Frontal cortex (tissue), 4 donors: ENCODE data around the gene FER1L5. TPM values are rescaled to one million over a fixed set of nuclear protein-coding genes. Genes with fewer than 3 reads are reported as not detected.

ENCODE experiments used
- DNase-seq, 2 donors: peaks; one replicate each; pipeline ENCODE4 v3.0.0; 2012; ENCODE audit warnings: low spot score in 2 of 2
- FAIRE-seq: peaks from 2 replicates; lab custom pipeline; 2012; peaks lifted over from hg19 to GRCh38; lab: Jason Lieb, UNC
- total RNA-seq: library from RNA; depleted of rRNA; stranded (reverse); fragments of >200 nt; gene quantifications from one replicate; pipeline ENCODE4 v1.2.3, GENCODE V29; 2014
- donor health status: control.
- donor health status: control.
- donor health status: control.

FER1L5 gene
- total RNA-seq, 1 donor from 2014 or later, result 0.41 TPM

GRCh38 chr2:96730212-96730611 is 87.6 kb downstream of the FER1L5 start:
- DNase-seq (no peak), FAIRE-seq (no peak)

GRCh38 chr2:96733931-96734330 is 91.4 kb downstream of the FER1L5 start:
- no peak for FAIRE-seq

GRCh38 chr2:96734880-96735583 is 92.5 kb downstream of the FER1L5 start:
- peak in 1 of 2 donors; percentile 31 for DNase-seq
- FAIRE-seq, result no peak

More at GRCh38 chr2:96733931-96734330, 91.4 kb downstream of the FER1L5 start:
- no peak for DNase-seq

GRCh38 chr2:96737251-96737650 is 94.7 kb downstream of the FER1L5 start:
- DNase-seq (no peak), FAIRE-seq (no peak)

GRCh38 chr2:96737831-96738230 is 95.3 kb downstream of the FER1L5 start:
- DNase-seq (no peak), FAIRE-seq (no peak)

GRCh38 chr2:96739076-96739632 is 96.6 kb downstream of the FER1L5 start:
- no peak for DNase-seq
- no peak for FAIRE-seq

- FAIRE-seq, result peak; percentile 75
Observed at GRCh38 chr2:96739633-96740428, 97.3 kb downstream of the FER1L5 start, which contains the start of gene LMAN2L. LMAN2L (minus strand) TSS chr2:96740064; CDS start chr2:96740040, 24 bp downstream.

GRCh38 chr2:96747061-96747617 is 104.6 kb downstream of the FER1L5 start:
- DNase-seq (no peak), FAIRE-seq (no peak)

More at GRCh38 chr2:96739633-96740428, 97.3 kb downstream of the FER1L5 start, which contains the start of gene LMAN2L:
- DNase-seq, result peak; percentile 75 to 89

- FAIRE-seq, result no peak
Observed at GRCh38 chr2:96751800-96752199, 109.2 kb downstream of the FER1L5 start.

GRCh38 chr2:96753661-96754282 is 111.2 kb downstream of the FER1L5 start:
- FAIRE-seq (no peak), DNase-seq (no peak)

More at GRCh38 chr2:96751800-96752199, 109.2 kb downstream of the FER1L5 start:
- DNase-seq, result no peak

- DNase-seq (no peak), FAIRE-seq (no peak)
Observed at GRCh38 chr2:96754317-96754716, 111.8 kb downstream of the FER1L5 start.

Other genes starting within 250 kb of the FER1L5 start
- not detected for gene NEURL3, start 137.4 kb upstream of the FER1L5 start, total RNA-seq
- gene ARID5A, start 106.0 kb upstream of the FER1L5 start, total RNA-seq, result 1.6 TPM
- gene KANSL3, start 4.5 kb upstream of the FER1L5 start, total RNA-seq, result 22.0 TPM
- gene LMAN2L, start 97.3 kb downstream of the FER1L5 start, total RNA-seq, result 23.6 TPM
- gene CNNM4, start 118.1 kb downstream of the FER1L5 start, total RNA-seq, result 5.3 TPM
- 11.8 TPM for gene CNNM3, start 173.5 kb downstream of the FER1L5 start, total RNA-seq
- gene ANKRD23, start 201.3 kb downstream of the FER1L5 start, total RNA-seq, result 4.1 TPM
- gene ANKRD39, start 215.3 kb downstream of the FER1L5 start, total RNA-seq, result 5.7 TPM
- gene SEMA4C, start 227.3 kb downstream of the FER1L5 start, total RNA-seq, result 52.6 TPM